ENCODE measurements around the gene ALDH7A1. TPM values are rescaled to one million over a fixed set of nuclear protein-coding genes. Genes with fewer than 3 reads are reported as not detected.

ALDH7A1 gene
- total and polyA plus RNA-seq, 2 donors (not counting 1 experiment from before 2014, with no cell fraction given) = 0.78 to 3.3 TPM

- Histone ChIP-seq H3K9ac (ENCODE audit: low read length) (no peak overlapping the region), H3K4me3 (ENCODE audit: control extremely low read depth in 1 of 5, extremely low read depth in 1 of 5, insufficient read depth in 1 of 5, low read depth in 2 of 5, low read length in 4 of 5) (no peak overlapping the region), H2AFZ (ENCODE audit: insufficient read depth, low read depth, low read length, poor library complexity, severe bottlenecking) (no peak overlapping the region), H3K27me3 (replicated peaks in 1 of 4; ENCODE audit: control extremely low read depth in 1 of 4, control insufficient read depth in 3 of 4, insufficient read depth in 4 of 4, low read length in 3 of 4) (peaks cover 0 to 9% (median 0%) of the 10 kb centered on the region in 4 experiments), H3K9me3 (ENCODE audit: control extremely low read depth in 1 of 3, control insufficient read depth in 2 of 3, insufficient read depth in 1 of 3, low read length in 2 of 3) (no peaks in the 10 kb centered on the region), H3K4me2 (replicated peaks; ENCODE audit: low read depth, low read length, poor library complexity, severe bottlenecking) (no peak overlapping the region), H3K36me3 (replicated peaks in 1 of 2; ENCODE audit: control extremely low read depth in 1 of 2, control insufficient read depth in 1 of 2, extremely low read depth in 1 of 2, insufficient read depth in 2 of 2, low read length in 1 of 2) (no peaks in the 10 kb centered on the region), H3K4me1 (ENCODE audit: control insufficient read depth in 2 of 2, insufficient read depth in 2 of 2, low read length in 2 of 2) (no peaks in the 10 kb centered on the region), H4K20me1 (ENCODE audit: control insufficient read depth, insufficient read depth, low read length, poor library complexity, severe bottlenecking) (no peaks in the 10 kb centered on the region), H3K79me2 (ENCODE audit: control insufficient read depth, insufficient read depth, low read length) (no peaks in the 10 kb centered on the region), H3K27ac (ENCODE audit: low read length in 2 of 2) (no peak overlapping the region)
- CTCF ChIA-PET = no interaction called here
- DNase-seq (no peak), ATAC-seq (ENCODE audit: low read depth) (no peak)
- H3K27me3 Mint-ChIP-seq = peaks cover 14% of the 10 kb centered on the region
- H3K4me1 Mint-ChIP-seq = no peaks in the 10 kb centered on the region
- WGBS (ENCODE audit: insufficient coverage) = 100% methylated on average over 1 of the region's 1 CpG
- POLR2A ChIA-PET = no interaction called here
- intact Hi-C loops (cut with micrococcal nuclease) = no loop called here
- H3K27ac Mint-ChIP-seq = no peak overlapping the region
- no peaks in the 10 kb centered on the region for H3K9me3 Mint-ChIP-seq (ENCODE audit: insufficient read depth)
- no peak for TF ChIP-seq EZH2 (IDR thresholded peaks at IDR 0.05; ENCODE audit: borderline replicate concordance, insufficient read depth, low read depth, low read length, poor library complexity, severe bottlenecking)
- no peak for TF ChIP-seq CTCF (IDR thresholded peaks at IDR 0.05)
- no peak overlapping the region for H3K4me3 Mint-ChIP-seq
These were observed 67.9 kb downstream of the ALDH7A1 start for GRCh38 chr5:126527158-126527557.

GRCh38 chr5:126526493-126526892 is 68.5 kb downstream of the ALDH7A1 start:
- H3K9me3 ChIP-seq (ENCODE audit: control extremely low read depth in 1 of 3, control insufficient read depth in 2 of 3, insufficient read depth in 1 of 3, low read length in 2 of 3) = no peaks in the 10 kb centered on the region
- no peaks in the 10 kb centered on the region for H3K79me2 ChIP-seq (ENCODE audit: control insufficient read depth, insufficient read depth, low read length)
- no peak overlapping the region for H3K4me3 ChIP-seq (ENCODE audit: control extremely low read depth in 1 of 5, extremely low read depth in 1 of 5, insufficient read depth in 1 of 5, low read depth in 2 of 5, low read length in 4 of 5)
- DNase-seq (no peak), ATAC-seq (ENCODE audit: low read depth) (no peak)
- Mint-ChIP-seq H3K27ac (no peak overlapping the region), H3K4me1 (no peaks in the 10 kb centered on the region), H3K4me3 (no peak overlapping the region), H3K27me3 (peaks cover 14% of the 10 kb centered on the region), H3K9me3 (ENCODE audit: insufficient read depth) (no peaks in the 10 kb centered on the region)
- H2AFZ ChIP-seq (ENCODE audit: insufficient read depth, low read depth, low read length, poor library complexity, severe bottlenecking) = no peak overlapping the region
- H3K9ac ChIP-seq (ENCODE audit: low read length) = no peak overlapping the region
- intact Hi-C loops (cut with micrococcal nuclease) = no loop called here
- ChIA-PET CTCF (interaction anchor here (1.3 kb wide), 1 partner anchor 16 kb away, joined by 3 read pairs; no protein-coding TSS in a partner anchor), POLR2A (no interaction called here)
- H3K36me3 ChIP-seq (replicated peaks in 1 of 2; ENCODE audit: control extremely low read depth in 1 of 2, control insufficient read depth in 1 of 2, extremely low read depth in 1 of 2, insufficient read depth in 2 of 2, low read length in 1 of 2) = no peaks in the 10 kb centered on the region
- H4K20me1 ChIP-seq (ENCODE audit: control insufficient read depth, insufficient read depth, low read length, poor library complexity, severe bottlenecking) = no peaks in the 10 kb centered on the region
- H3K4me1 ChIP-seq (ENCODE audit: control insufficient read depth in 2 of 2, insufficient read depth in 2 of 2, low read length in 2 of 2) = no peaks in the 10 kb centered on the region
- no peak overlapping the region for H3K27ac ChIP-seq (ENCODE audit: low read length in 2 of 2)
- no peak overlapping the region for H3K4me2 ChIP-seq (replicated peaks; ENCODE audit: low read depth, low read length, poor library complexity, severe bottlenecking)
- TF ChIP-seq EZH2 (IDR thresholded peaks at IDR 0.05; ENCODE audit: borderline replicate concordance, insufficient read depth, low read depth, low read length, poor library complexity, severe bottlenecking) (no peak), CTCF (IDR thresholded peaks at IDR 0.05) (no peak)
- peaks cover 0 to 9% (median 0%) of the 10 kb centered on the region in 4 experiments for H3K27me3 ChIP-seq (replicated peaks in 1 of 4; ENCODE audit: control extremely low read depth in 1 of 4, control insufficient read depth in 3 of 4, insufficient read depth in 4 of 4, low read length in 3 of 4)

Measured in B cell (primary cell).